Hematopoietic multipotent progenitor cell treated with erythropoietin and hydrocortisone succinate and interleukin-3 and kit ligand, for 6 days (in vitro differentiated cells): ENCODE results near the gene STK35.
A peak's percentile ranks its signal among the peaks of the same experiment; 100 is the strongest.

ENCODE experiments used
- DNase-seq: peaks from one replicate; pipeline ENCODE4 v3.0.0-alpha.2; 2015

Gene STK35

GRCh38 chr20:2108498-2108897 lies 6.9 kb downstream of the STK35 start:
- no peak for DNase-seq

GRCh38 chr20:2108987-2109386 lies 7.4 kb downstream of the STK35 start:
- no peak for DNase-seq

GRCh38 chr20:2109425-2110210 lies 8.0 kb downstream of the STK35 start:
- peak; percentile 73 for DNase-seq

GRCh38 chr20:2112910-2113309 lies 11.3 kb downstream of the STK35 start:
- DNase-seq, result no peak

GRCh38 chr20:2114127-2114959 lies 12.7 kb downstream of the STK35 start:
- DNase-seq, result no peak

- DNase-seq, result no peak
These were observed 13.5 kb downstream of the STK35 start for GRCh38 chr20:2114990-2115681.

- no peak for DNase-seq
These were observed 14.7 kb downstream of the STK35 start for GRCh38 chr20:2116170-2116940.

- peak; percentile 42 for DNase-seq
These were observed 17.2 kb downstream of the STK35 start for GRCh38 chr20:2118783-2119182.

GRCh38 chr20:2122936-2123335 lies 21.3 kb downstream of the STK35 start:
- no peak for DNase-seq

- DNase-seq, result no peak
These were observed 22.1 kb downstream of the STK35 start for GRCh38 chr20:2123720-2124119.

- no peak for DNase-seq
These were observed 23.1 kb downstream of the STK35 start for GRCh38 chr20:2124564-2125213.

- no peak for DNase-seq
These were observed 24.0 kb downstream of the STK35 start for GRCh38 chr20:2125474-2126112.

GRCh38 chr20:2127238-2127637 lies 25.6 kb downstream of the STK35 start:
- DNase-seq, result no peak

- no peak for DNase-seq
These were observed 26.9 kb downstream of the STK35 start for GRCh38 chr20:2128542-2128941.

GRCh38 chr20:2130062-2130591 lies 28.5 kb downstream of the STK35 start:
- no peak for DNase-seq

- DNase-seq, result no peak
These were observed 29.1 kb downstream of the STK35 start for GRCh38 chr20:2130683-2131082.

- DNase-seq, result no peak
These were observed 29.7 kb downstream of the STK35 start for GRCh38 chr20:2131366-2131765.

GRCh38 chr20:2132461-2132901 lies 30.9 kb downstream of the STK35 start:
- no peak for DNase-seq

- no peak for DNase-seq
These were observed 31.9 kb downstream of the STK35 start for GRCh38 chr20:2133318-2134183.

- no peak for DNase-seq
These were observed 33.4 kb downstream of the STK35 start for GRCh38 chr20:2135013-2135412.
